Non-pigmented ciliary epithelial cell (primary cell): Measurements from ENCODE around the gene INO80C.

Experiments
- DNase-seq: peaks from one replicate; pipeline ENCODE4 v3.0.0-alpha.2; 2010; ENCODE audit warnings: low read depth

INO80C gene

DNA sequence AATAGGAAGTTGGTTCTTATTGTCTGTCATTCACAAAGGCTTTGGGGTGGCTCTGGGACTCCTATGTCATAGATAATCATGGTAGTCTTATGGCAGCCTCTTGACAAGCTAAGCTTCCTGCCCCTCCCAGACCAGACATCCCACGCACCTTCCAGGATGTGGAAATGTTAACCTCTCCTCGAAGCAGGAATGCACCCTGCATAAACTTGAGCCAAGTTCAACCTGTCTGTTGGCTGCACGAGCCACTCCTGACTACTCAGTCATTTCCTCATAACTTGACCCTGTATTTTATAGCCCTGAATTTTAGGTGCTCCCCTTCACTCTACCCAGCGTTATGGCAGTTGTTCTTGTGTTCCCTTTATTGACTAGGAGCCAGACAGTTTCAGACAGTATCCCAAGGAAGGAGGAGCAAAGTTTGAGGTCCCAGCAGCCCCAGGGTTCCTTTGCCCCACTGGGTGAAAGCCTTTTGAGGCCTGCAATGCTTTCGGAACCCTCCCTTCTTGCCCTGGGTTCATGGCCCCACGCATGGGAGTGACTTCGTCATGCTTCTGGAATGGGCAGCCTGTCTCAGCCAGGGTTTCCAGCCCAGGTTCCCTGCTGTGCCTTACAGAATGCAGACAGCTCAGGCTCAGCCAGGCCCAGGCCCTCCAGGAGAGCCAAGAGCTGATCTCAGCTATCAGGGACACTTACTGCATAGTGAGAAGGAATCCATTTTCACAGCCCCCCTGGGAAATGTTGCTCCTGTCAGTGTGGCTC lies 15.6 kb upstream of the INO80C start:
- peak; percentile 89 for DNase-seq

- no peak for DNase-seq
Observed at GRCh38 chr18:35512761-35513160, 15.0 kb upstream of the INO80C start.

GRCh38 chr18:35511833-35512232 lies 14.1 kb upstream of the INO80C start:
- no peak for DNase-seq

- DNase-seq, result no peak
Observed at GRCh38 chr18:35511428-35511827, 13.7 kb upstream of the INO80C start.

- DNase-seq, result no peak
Observed at GRCh38 chr18:35510076-35510651, 12.4 kb upstream of the INO80C start.

GRCh38 chr18:35508746-35509338 lies 11.1 kb upstream of the INO80C start:
- no peak for DNase-seq

GRCh38 chr18:35508030-35508429 lies 10.3 kb upstream of the INO80C start:
- DNase-seq, result no peak

DNA sequence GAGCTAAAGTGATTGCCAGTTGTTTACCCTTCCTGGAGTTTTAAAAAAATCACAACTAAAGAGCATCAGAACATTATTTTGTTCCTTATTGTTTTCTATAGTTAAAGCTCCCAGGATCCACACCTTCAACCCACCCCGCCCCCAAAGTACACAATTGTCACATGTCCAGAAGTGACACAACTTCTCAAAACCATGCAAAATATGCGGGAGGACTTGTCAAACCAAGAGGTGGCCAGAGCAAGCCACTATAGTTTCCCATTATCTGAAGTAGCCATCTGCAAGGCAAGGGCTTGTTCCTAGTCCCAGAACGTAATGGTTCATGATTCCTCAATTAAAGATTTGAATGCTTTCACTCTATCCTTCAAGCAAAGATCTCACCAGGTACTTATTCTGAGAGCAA lies 9.9 kb upstream of the INO80C start:
- DNase-seq, result no peak

GRCh38 chr18:35507192-35507591 lies 9.4 kb upstream of the INO80C start:
- no peak for DNase-seq

GRCh38 chr18:35506024-35506712 lies 8.4 kb upstream of the INO80C start:
- no peak for DNase-seq

GRCh38 chr18:35504996-35505395 lies 7.2 kb upstream of the INO80C start:
- no peak for DNase-seq

- DNase-seq, result no peak
Observed at GRCh38 chr18:35502052-35502451, 4.3 kb upstream of the INO80C start.

DNA sequence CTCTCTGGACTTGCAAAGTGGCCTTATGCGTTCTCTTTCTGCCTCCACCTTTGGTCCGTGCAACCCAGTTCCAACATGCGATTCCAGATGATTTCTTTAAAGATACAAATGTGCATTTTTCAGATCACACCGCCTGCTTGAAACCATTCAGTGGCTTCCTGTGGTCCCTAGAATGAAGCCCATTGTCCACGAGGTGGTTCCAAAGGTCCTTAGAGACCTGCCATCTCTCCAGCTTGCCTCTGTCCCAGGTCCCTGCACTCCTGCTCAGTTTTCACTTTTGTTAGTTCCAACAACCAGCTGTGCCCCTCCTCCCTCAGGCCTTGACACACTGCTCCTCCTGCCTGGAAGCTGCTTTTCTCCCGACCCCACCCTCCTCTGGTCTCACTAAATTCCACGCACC lies 3.6 kb upstream of the INO80C start:
- DNase-seq, result no peak

- no peak for DNase-seq
Observed at GRCh38 chr18:35500113-35500512, 2.4 kb upstream of the INO80C start.

GRCh38 chr18:35497027-35497369 lies 762 bp downstream of the INO80C start:
- no peak for DNase-seq

DNA sequence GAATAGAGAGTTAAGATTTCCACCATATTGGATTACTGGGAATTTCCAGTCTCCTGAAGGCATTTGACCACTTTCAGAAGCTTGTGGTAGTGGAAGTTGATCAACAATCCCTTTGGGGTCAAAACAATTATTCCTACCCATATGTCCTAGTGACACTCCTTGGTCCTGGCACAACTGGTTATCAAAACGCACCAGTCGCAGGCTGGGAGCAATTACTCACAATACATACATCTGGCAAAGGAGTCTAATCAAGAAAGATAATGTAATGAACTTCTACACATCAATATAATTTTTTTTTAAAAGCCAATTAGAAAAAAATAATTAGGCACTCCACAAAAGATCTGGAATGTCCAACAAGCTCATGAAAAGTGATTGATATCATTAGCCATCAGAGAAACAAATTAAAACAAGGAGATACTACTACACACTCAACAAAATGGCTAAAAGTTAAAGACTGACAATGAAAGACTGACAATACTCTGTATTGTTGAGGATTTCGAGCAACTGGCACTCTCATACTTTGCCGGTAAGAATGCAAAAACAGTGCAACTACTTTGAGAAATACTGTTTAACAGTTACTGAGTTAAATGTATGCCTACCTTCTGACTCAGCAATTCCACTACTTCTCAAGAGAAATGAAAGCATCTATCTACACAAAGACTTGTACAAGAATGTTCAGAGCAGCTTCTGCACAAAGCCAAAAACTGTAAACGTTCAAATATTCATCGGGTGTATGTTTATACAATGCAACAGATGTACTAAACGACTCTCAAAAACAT lies 2.0 kb downstream of the INO80C start:
- no peak for DNase-seq

DNA sequence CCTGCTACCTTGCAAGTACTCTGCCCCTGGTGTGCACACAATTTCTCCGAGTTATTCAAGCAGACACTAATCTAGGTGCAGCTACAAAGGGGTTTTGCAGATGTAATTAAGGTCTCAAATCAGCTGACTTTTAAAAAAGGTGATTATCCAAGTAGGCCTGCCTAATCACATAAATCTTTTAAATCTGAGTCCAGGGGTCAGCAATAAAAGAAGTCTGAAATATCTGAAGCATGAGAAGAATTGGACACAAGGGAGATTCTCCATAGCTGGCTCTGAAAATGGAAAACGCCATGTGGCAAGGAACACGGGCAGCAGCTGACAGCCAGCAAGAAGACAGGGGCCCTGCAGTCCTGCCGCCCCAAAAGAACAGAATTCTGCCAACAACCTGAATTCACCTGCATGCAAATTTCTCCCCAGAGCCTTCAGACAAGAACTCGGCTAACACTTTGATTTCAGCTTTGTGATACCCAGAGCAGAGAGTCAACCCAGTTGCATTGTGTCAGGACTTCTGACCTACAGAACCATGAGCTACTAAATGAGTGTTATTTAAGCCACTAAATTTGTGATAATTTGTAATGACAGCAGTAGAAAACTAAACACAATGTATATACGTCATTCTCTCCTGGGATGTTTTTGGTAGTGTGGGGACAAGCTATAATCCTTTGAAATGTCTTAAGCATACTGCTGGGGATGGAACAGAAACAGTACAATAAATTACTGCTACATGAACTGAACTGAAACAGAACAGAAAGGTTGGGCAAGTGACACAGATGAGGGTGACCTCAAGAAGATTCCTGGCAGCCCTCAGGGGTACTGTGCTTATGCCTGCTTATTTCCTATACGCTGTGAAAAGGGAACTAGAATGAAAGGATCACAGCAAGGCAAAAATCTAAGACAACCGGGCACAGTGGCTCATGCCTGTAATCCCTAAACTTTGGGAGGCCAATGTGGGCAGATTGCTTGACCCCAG lies 3.2 kb downstream of the INO80C start:
- DNase-seq, result no peak

DNA sequence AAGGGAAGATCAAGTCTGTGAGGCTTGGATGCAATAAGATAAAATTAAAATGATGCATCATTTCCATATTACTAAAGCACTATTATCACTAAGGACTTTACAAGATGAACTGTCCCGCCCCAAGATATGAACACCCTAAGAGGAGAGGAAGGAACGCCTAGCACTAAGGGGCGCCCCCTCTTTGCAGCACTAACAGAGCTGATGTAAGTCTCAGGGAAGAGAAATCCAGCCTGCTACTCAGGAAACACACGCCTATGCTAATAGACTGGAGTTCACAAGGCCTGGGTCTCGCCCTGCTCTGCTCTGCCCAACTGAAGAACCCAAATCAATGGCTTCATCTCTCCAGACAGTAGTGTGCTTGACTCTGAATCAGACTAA lies 6.1 kb downstream of the INO80C start:
- no peak for DNase-seq

DNA sequence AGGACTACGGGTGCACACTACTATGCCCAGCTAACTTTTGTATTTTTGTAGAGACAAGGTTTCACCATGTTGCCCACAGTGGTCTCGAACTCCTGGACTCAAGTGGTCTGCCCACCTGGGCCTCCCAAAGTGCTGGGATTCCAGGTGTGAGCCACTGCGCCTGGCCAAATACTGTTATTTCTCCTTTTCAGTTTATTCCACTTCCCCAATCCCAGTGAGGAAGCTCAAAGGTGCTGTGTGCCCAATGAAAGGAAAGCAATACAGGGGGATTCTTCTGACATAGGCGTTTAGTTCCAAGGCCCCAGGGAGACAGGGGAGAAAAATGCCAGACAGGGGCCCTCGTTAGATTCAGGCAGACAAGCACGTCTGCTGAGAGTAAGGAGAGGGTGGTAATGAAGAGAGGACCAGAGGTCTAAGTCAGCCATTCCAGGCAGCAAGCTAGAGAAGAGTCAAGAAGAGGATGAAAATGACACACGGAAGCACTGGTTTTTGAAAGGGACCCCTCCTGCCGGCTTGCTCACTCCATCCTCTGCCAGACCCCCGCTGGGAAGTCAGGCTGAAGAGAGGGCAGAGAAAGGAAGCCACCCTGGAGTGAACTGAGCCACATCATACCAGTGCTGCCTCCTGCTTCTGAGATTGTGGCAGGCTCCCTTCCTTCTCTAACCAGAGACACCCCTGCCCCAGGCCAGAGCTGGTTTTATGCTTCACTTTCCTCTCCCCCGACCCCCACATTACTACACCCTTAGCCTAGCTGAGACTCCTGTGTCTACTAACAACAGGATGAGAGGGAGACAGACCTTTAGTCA lies 6.7 kb downstream of the INO80C start:
- no peak for DNase-seq

DNA sequence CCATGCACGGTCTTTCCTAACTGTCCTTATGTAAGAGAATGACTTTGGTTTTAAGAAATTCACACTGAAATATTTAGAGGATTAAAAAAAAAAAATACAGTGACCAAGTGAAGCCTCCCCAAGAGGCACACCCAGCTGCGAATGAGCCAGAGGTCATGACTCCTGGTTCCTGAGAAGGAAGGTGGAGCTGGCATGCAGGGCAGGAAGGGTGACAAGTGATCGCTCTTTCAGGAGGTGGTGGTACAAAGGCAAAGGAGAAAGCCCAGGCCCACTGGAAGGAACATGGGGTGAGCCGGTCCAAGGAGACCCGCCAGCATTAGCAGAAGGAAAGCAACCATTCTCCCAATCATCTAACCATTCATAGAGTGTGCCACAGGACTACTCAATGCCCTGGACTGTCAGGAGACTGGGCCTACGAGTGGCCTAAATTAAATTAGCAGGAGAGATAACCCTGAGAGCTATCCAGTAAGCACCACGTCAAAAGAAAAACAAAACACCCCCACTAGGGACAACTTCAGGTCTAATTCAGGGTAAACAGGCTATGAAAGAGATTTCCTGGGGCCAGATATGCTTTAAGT lies 7.8 kb downstream of the INO80C start:
- no peak for DNase-seq
